Amniotic stem cell (primary cell): ENCODE results near the gene ZIC2.
"Not testable (repeated sequence)": the region's sequence is repeated elsewhere in the genome, so short reads cannot be mapped to it uniquely, and the experiment has no call there.

Experiments used
- DNase-seq: peaks from one replicate; lab custom pipeline; 2025; lab: John Stamatoyannopoulos, UW

The ZIC2 gene

DNA sequence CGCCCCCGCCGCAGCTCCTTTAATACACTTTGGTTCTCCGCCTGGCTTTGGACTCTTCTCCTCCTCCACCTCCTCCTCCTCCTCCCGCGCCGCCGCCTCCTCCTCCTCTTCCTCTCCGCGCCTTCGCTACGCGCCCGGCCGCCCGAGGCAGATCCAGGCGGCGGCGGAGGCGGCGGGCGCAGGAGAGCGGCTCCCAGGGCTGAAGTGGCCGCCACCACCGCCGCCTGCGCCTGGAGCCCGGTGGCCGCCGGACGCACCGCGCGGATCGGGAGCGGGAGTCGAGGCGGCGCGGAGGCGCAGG, at the start of gene ZIC2:
Gene ZIC2 (plus strand): TSS at position 50 of the 301 bp plus-strand sequence. CDS start 281 bp downstream, outside the sequence.
- DNase-seq = no peak

DNA sequence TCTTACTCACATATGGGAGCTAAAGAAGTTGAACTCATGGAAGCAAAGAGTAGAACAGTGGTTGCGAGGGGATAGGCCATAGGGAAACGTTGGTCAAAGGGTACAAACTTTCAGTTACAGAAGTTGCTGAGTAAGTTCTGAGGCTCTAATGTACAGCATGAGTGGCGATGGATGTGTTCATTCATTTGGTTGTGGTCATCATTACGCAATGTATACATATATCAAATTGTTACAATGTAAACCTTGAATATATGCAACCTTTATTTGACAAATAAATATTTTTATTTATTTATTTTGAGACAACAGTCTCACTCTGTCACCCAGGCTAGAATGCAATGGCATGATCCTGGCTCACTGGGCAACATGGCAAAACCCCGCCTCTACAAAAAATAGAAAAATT, 48.7 kb upstream of the ZIC2 start:
- DNase-seq = no peak

DNA sequence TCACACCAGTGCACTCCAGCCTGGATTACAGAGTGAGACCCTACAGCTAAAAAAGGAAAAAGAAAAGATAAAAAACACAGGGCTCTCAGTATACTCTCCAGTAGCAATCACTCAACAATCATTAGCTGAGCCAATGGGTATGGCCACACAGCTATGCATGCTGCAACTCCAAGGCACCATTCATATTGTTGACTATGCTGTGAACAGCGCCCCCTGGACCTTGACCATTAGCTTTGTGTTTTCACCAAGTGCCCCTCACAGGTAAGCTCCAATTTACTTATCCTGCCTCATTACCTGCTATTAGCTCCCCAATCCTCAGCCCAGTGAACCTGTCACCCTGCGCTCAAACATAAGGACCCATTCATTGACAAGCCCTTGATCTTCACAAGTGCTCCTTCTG, 45.8 kb upstream of the ZIC2 start:
- no peak for DNase-seq

DNA sequence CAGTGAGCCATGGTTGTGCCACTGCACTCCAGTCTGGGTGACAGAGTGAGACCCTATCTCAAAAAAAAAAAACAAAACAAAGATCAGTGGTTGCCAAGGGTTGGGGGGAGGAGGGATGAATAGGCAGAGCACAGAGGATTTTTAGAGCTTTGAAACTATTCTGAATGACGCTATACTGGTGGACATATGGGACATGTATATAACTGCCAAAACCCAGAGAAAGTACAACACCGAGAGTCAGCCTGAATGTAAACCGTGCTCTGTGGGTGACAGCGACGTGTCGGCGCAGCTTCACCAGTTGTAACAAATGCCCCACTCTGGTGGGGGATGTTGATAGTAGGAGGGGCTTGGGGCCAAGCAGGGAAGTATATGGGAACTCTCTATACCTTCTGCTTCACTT, 42.9 kb upstream of the ZIC2 start:
- no peak for DNase-seq

DNA sequence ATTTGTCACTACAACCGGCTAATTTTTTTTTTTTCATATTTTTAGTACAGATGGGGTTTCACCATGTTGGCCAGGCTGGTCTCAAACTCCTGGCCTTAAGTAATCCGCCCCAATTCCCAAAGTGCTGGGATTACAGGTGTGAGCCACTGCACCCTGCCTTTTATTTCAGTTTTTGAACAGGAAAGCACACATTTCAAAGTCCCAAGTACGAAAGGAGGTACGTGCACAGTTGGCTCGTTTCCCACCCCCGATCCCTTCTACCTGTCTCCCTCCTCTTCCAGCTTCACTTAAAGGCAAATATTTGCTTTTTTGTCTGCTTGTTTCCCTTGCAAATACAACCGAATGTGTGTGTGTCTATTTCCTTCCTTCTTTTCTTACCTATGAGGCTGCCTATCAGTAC, 40.5 kb upstream of the ZIC2 start:
- DNase-seq = no peak

DNA sequence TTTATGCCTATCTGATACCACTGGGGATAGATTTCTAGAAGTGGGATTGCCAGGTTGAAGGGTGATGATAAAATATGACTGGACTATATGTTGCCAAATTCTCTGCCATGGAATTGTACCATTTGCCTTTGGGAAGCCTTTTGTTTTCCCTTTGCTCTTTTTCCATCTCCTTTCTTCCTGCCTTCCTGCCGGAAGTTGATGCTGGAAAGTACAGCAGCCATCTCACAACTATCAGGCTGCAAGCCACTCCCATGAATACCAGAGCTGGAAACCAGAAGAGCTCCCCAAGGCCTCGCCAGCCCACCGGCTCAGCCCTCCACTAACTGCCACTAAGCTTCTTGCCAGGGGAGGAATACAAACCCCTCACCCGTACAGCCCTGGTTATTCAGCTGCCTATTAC, 39.7 kb upstream of the ZIC2 start:
- no peak for DNase-seq

DNA sequence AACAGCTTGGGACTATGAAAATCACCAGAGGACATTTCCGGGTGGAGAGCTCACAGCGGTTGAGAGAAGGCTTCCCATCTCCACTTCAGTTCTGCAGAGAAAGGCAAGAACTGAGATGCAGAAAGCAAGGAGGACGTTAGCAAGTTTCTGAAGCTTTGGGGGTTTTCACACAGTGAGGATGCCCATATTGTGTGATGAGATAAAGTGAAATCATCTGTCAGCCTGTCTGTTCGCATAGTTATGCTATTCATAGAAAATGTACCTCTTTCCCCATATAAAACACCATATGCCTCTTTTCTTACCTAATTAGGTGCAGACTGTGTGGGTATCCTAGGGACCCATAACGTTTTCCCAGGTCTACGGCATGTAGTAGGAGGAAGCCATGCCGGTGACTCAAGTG, 37.5 kb upstream of the ZIC2 start:
- no peak for DNase-seq

DNA sequence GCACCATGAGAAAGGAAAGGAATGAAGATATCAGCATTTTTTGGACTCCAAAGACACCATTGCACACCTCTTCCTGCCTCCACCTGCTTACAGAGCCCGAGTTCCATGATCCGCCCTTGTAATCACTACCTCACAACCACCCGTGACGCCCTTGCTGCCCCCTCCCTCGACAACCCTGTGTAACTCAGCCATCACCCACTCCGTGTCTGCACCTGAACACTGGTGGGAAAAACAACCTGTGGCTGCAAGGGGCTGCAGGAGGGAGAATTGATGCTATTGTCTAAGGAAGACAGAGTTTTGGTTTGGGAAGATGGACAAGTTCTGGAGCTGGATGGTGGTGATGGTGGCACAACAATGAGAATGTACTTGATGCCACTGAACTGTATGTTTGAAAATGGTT, 37.0 kb upstream of the ZIC2 start:
- no peak for DNase-seq

DNA sequence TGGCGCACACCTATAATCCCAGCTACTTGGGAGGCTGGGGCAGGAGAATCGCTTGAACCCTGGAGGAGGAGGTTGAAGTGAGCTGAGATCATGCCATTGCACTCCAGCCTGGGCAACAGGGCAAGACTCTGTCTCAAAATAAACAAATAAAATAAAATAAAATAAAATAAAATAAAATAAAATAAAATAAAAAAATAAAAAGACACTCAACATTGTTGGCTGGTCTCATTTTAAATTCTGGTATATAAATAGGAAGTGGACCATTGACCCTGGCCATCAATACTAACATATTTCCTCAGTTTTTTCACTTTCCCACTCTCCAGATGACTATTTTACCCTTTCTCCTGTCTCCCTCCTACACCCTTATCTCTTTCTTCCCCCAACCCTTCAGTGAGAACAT, 36.1 kb upstream of the ZIC2 start:
- DNase-seq = not testable (repeated sequence)

DNA sequence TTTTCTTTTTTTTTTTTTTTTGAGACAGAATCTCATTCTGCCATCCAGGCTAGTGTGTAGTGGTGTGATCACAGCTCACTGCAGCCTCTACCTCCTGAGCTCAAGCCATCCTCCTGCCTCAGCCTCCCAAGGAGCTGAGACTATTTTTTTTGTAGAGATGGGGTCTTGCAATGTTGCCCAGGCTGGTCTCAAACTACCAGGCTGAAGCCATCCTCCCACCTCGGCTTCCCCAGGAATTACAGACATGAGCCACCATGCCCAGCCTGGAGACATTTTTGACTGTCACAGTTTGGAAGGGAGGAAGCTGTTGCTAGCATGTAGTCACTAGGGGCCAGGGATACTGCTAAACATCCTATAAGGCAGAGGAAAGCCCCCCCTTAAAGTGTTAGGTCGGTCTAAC, 33.9 kb upstream of the ZIC2 start:
- no peak for DNase-seq

DNA sequence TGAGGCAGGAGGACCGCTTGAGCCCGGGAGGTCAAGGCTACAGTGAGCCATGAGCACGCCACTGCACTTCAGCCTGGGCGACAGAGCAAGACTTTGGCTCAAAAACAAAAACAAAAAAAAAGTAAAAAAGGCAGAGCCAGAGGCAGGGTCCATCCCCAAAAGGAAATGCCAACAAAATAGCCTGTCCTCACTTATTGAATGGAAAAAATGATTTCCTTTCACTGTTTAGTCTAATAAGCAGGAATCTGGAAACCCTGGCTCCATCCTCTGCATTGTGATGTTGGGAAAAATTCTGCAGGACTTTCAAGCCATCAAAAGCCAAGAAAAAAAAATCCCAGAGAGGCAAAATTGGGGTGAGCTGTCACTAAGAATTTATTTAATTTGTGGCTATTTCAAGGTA, 33.2 kb upstream of the ZIC2 start:
- no peak for DNase-seq

DNA sequence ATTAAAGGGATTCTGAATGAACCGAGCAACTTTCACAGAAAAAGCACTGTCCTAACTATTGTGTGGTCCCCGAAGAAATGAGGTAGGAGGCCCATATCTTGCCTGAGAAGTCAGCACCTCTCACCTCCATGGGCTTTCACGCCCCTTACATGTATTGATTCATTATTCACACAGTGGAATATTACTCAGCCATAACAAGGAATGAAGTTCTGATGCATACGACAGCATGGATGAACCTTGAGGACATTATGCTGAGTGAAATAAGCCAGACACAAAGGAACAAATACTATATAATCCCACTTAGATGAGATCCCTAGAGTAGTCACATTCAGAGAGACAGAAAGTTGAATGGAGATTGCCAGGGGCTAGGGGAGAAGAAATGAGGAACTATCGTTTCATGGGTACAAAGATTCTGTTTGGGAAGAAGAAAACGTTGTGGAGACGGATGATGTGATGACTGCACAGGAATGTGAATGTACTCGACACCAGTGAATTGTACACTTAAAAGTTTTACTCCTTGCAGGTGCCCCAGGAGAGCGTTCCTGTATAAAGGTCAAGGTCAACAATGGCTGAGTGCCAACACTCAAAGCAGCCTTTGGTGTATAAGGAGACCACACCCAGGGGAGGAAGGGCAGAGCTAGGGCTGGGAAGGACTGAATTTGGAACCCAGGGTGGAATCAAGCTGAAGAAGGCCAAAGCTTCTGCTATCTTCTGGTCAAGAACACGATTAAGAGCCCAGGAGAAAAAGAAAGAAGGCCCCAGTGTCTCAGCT, 32.5 kb upstream of the ZIC2 start:
- DNase-seq = no peak

DNA sequence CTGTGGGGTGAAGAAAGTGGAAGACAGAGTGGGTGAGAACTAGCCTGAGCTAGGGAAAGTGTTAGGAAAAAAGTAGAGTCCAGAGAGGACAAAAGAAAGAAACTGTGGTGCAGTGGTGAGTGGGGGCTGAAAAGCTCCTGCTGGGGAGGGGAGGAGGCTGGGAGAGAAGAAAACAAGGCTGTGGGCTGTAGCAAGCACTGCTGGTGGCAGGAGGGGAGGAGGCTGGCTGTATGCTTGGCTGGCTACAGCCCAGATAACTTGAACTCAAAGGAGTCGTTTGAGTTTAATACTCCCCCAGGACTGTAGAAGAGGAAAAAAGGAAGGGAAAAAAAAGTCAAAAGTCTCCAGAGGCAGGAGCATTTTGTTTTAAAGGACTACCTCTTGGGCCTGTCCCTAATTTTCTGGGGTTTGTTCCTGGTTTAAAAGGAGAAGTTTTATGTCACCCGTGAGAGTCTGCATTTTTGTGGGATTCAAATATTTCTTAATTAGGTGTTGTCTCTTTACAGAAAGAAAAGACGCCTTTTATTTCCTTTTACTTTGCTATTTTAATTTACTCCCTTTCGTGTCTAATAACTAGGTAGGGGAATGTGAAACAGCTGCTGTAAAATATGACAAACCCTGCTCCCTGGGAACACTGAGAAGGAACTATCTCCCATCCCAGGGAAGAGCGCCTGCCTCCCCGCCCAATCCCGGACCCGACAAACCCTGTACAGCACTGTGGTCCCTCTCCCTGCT, 31.7 kb upstream of the ZIC2 start:
- no peak for DNase-seq

DNA sequence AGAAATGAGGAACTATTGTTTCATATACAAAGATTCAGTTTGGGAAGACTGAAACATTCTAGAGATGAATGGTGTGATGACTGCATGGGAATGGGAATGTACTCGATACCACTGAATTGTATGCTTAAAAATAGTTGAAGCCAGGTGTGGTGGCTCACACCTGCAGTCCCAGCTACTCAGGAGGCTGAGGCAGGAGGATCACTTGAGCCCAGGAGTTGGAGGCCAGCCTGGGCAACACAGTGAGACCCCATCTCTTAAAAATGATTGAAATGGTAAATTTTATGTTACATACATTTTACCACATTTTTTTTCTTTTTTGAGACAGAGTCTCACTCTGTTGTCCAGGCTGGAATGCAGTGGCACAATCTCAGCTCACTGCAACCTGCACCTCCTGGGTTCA, 29.9 kb upstream of the ZIC2 start:
- DNase-seq = not testable (repeated sequence)

DNA sequence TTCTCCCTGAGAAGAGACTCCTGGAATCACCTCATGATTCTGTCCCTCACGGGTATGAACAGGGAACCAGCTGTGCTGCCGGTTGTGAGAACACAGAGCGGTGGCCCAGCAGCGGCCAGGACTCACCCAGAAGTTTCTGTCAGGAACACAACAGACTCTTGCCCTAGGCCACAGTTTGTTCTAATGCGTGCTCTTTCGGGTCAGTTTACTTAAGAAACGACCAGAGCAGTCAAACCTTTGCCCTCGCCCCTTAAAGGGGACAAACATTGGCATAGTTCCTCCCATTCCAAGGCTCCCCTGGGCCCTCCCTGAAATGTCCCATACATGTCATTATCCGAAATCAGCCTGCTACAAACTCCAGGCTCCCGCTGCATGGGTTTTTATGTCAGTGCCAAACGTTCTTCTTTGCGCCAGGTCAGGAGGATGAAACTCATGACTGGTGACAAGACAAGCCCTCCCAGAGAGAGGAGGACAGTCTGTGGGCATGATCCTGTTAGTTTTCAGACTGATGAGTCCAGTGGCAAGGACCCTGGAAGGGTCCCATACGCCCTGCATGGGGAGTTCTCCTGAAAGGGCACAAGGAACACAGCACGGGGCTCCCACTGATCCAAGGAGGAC, 28.3 kb upstream of the ZIC2 start:
- DNase-seq = no peak

DNA sequence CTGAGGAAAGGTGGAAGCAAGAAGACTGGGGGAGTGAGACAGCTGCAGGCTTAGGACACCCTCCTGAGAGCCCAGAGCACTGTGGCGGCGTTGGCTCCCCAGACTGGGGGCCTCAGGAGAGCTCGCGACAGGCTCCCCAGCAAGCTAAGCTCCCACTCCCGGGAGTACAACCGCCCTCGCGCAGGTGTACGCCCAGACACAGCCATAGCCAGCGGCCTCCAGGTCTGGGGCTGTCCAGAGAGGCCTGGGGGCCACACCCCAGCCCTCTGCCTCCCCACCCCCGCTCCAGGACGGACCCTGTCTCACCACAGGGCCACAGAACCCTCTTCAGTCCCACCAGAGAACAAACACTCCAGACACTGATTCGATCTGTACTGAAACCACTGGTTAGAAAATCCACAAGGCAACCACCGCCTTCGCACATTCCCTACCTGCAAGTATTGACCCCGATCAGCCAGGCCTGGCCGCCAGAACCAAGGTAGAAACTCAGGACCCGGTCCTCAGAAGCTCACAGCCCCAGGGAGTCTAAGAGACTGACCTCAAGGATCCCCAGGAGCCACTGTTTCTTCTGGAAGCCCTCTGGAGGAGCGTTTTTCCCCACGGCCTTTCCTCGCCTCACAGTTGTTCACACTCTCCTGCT, 26.4 kb upstream of the ZIC2 start:
- no peak for DNase-seq

DNA sequence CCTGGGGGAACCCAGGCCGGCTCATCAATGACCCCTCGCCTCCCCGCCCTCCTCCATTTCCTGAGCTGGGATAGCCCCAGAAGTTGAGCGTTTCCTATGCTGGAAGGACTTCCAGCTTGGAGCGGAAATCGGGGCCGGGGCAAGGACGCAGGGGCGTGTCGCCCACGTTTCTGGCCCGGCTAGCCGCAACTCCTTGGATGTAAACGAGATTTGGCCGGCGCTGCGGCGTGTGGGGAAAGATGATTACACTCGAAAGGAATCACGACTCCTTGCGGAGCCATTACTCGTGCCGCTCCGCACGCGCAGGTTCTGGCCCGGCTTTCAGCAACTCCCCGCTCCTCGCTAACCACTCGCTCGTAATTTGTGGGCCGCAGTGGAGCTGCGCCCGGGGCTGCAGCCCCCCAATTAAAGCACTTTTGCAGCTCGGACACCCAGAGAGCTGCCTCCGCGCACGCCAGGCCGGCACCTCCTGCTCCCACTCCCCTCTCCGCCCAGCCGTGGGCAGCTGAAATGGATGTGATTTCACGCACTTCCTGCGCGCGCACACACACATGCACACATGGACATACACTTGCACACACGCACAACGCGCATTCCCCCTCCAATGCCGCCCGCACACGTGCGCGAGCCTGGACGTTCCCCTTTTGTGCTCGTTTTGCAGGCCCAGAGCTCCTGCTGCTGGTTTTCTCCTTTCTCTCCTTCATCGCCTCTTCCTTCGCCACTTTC, 25.7 kb upstream of the ZIC2 start:
- no peak for DNase-seq

DNA sequence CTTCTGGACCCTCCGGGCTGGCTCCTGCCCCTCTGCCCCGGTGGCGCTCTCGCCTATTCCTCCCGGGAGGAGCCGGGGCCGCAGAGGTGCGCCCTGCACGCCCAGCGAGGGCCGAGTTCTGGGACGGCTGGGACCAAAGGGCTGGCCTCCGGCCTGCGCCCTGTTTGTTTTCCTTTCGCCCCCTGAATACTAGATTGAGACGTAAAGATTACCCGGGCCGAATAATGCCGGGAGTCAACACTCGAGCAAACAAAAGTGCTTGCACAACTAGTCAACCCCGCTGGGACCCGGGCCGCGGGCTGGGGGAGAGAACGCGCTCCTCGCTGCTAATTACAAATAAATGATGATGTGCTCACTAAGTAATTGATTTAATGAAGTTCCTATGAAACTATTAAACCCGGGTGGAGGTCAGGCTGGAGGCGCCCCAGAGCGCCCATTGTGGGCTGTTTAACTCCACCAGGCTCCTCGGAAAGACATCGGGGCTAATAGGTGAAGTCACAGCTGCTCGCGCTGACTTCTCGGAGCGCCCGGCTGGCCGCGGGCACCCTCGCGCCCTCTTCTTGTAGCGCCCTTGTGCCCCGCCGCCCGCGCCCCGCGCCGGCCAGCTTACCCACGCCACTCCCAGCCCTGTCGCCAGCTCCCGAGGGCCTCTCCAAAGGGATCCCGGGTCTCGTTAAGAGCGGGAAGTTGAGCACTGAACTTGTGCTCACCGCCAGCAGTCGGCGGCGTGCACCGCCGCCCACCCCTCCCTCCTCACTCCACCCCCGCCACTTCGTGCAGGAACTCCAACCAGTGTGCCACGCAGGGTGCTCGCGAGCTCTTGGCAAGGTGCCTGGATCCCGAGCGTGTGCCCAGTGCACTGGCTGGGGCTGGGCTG, 24.9 kb upstream of the ZIC2 start:
- DNase-seq = no peak

DNA sequence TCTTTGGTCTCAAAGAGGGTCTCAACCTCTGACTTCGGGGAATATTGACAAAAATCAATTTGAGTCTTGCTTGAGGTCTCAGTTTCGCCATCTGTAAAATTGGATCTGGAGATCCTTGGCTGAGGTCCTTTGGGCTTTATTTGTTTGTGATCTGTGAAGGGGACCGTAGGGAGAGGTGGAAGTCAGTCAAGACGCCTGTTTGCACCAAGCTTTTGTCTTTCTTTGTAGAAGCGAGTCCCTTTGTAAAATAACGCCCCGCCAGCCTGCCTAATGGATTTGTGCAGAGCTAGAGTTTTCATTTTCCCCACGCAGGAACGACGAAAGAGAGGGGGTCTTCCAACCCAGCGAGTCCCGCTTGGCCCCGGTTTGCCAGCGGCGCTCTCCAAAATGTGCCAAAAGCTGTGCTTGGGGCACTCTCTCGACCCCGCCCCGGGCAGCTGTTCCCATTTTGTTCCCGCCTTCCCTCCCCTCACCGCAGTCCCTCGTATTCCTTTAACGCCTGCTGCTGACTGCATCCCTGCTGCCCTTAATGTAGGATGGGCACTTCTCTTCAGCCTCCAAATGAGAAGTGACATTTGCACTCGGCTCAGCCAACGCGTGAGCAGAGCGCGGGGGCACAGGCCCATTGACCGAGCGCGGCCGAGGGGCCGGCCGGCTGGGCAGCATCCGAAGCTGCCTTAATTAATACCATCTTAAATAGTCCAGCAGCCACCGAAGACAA, 23.0 kb upstream of the ZIC2 start:
- no peak for DNase-seq

DNA sequence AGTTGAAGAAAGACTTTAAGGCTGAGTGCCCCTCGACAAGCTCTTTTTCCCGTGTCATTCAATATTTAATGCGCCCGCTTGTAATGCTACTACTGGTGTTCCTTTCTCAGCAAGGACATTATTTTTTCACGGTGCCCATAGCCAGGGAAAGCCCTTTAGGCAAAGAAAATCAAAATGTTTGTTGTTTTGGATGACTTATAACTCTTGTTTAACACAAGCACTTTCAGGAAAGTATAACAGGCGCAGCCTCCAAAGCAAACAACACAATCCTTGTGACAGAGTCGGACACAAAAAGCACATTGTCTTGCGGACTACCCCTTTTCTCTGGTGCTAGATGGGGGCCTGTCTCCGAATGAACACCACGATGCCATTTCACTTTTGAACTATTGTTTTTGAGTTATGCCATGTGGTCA, 22.5 kb upstream of the ZIC2 start:
- DNase-seq = no peak
